Heart left ventricle (tissue), 16 donors: ENCODE measurements around the gene CUX1. TPM values are rescaled to one million over a fixed set of nuclear protein-coding genes. Genes with fewer than 3 reads are reported as not detected.

ENCODE experiments used
- ATAC-seq, 4 donors: fragments of 200-7000 bp; cut with Tn5 transposase; one replicate each; pipeline ENCODE4 v1.9.1; 2020 to 2022; ENCODE audit warnings: moderate library complexity in 4 of 4, mild to moderate bottlenecking in 3 of 4, moderate number of reproducible peaks in 1 of 4
- DNase-seq, 5 donors: peaks; one replicate each; pipeline ENCODE4 v3.0.0-alpha.2; 2020
- H3K27ac ChIP-seq, 12 donors: fragments of 200-600 bp; sonication (generic) in 4 of 12; one replicate each; pipeline versions ENCODE4 v1.5.0 to v1.8.0; 2016 to 2022; ENCODE audit warnings: mild to moderate bottlenecking in 2 of 12
- H3K27me3 ChIP-seq, 9 donors: fragments of 200-600 bp; sonication (generic) in 2 of 9; one replicate each; pipeline versions ENCODE4 v1.5.1 to v1.8.0; 2016 to 2022; ENCODE audit warnings: mild to moderate bottlenecking in 3 of 9
- H3K36me3 ChIP-seq, 9 donors: fragments of 200-600 bp; sonication (generic) in 2 of 9; one replicate each; pipeline versions ENCODE4 v1.5.0 to v1.8.0; 2018 to 2022; ENCODE audit warnings: mild to moderate bottlenecking in 2 of 9
- H3K4me1 ChIP-seq, 12 donors: fragments of 200-600 bp; sonication (generic) in 4 of 12; one replicate each; pipeline versions ENCODE4 v1.5.0 to v1.8.0; 2016 to 2022; ENCODE audit warnings: mild to moderate bottlenecking in 3 of 12
- H3K4me3 ChIP-seq, 12 donors: fragments of 200-600 bp; sonication (generic) in 4 of 12; one replicate each; pipeline versions ENCODE4 v1.5.0 to v1.8.0; 2017 to 2022; ENCODE audit warnings: mild to moderate bottlenecking in 9 of 12, moderate library complexity in 4 of 12
- H3K9me3 ChIP-seq, 12 donors: fragments of 200-600 bp; sonication (generic) in 4 of 12; one replicate each; pipeline versions ENCODE4 v1.5.0 to v1.8.0; 2016 to 2022; ENCODE audit warnings: mild to moderate bottlenecking in 1 of 12
- CTCF ChIP-seq, 12 donors: fragments of 200-600 bp; sonication (generic) in 4 of 12; IDR thresholded peaks; one replicate each; pipeline versions ENCODE4 v1.5.0 to v1.8.0; 2018 to 2022; ENCODE audit warnings: antibody characterized with exemption in 12 of 12, mild to moderate bottlenecking in 5 of 12
- POLR2A ChIP-seq, 2 donors: fragments of 450-650 bp; IDR thresholded peaks; one replicate each; pipeline ENCODE4 v1.6.1; 2017; ENCODE audit warnings: antibody characterized with exemption in 2 of 2, mild to moderate bottlenecking in 2 of 2, moderate library complexity in 2 of 2
- WGBS, 4 donors: extraction: QIAGEN DNeasy Blood & Tissue Kit in 2 of 4; methylation state at CpG; one replicate each; pipeline versions ENCODE4 v1.1.5 to v1.1.7; 2013 to 2018; 5-methylcytosine and 5-hydroxymethylcytosine counted together
- intact Hi-C, 10 donors: fragments of 100-400 bp; cut with DNase I; formaldehyde crosslinking; loops; one replicate each; pipeline versions ENCODE4 v1.11.1 to v1.14.2; 2022
- polyA plus RNA-seq, 2 donors: library from polyadenylated mRNA; stranded (reverse); fragments of 200-250 nt; gene quantifications; one replicate each; pipeline ENCODE4 v1.2.3, GENCODE V29; 2013
- total RNA-seq, 9 donors: library from RNA; depleted of rRNA in 2 of 9; stranded (reverse); fragments of >200 nt in 2 of 9; fragmentation: NEBNext Ultra II Directional in 3 of 9; extraction: Animal tissue kit (Norgen Biotek cat#: 25700) in 3 of 9; gene quantifications; one replicate each; pipeline versions ENCODE4 v1.1.0 to v1.2.4, GENCODE V29; 2016 to 2023
- donor health status: ischemic (EF 13 %, LVEDD 7.1; RV severe dilation, severe dysfunction).
- donor health status: healthy with polysubstance abuse.
- donor health status: DM: no; HTN: yes; CAD: no.
- donor health status: DM: no; HTN: no; CAD: no.
- donor health status: ischemic (EF 25% LVEDD 6.9; RV normal size, moderate dysfunction).
- donor health status: ischemic (EF 25% LVEDD 5.7; RV mildly dilated, moderate dysfunction).
- donor health status: healthy.
- donor health status: DM: yes; HTN: yes; CAD: no.
- donor health status: ischemic (EF 35%, LVEDD 5.7; RV mildly dilated, moderate dysfunction).
- donor health status: nonischemic (EF 11% LVEDD 7.7; RV severe dilation, severe dysfunction).
- donor health status: DM: yes; HTN: yes; CAD: no.
- donor health status: PGD.
- donor health status: ischemic (EF 29% LVEDD 5.4; RV normal size, mild dysfunction).
- donor health status: nonischemic (EF 23%, LVEDD 6.1; RV moderate dilation, normal function).

Gene CUX1
- total and polyA plus RNA-seq, 11 donors: 51.9 to 173 (median 122) TPM

GRCh38 chr7:102119213-102119651 is 301.8 kb downstream of the CUX1 start:
- peaks cover 2 to 37% (median 26%) of the 10 kb centered on the region in 9 donors for H3K36me3 ChIP-seq
- DNase-seq (peak in 1 of 5 donors; percentile 43), ATAC-seq (peak; percentile 13 to 65 (median 44))
- H3K9me3 ChIP-seq: no peaks in the 10 kb centered on the region
- TF ChIP-seq POLR2A (IDR thresholded peaks at IDR 0.05) (no peak), CTCF (IDR thresholded peaks at IDR 0.05) (no peak)
- H3K4me3 ChIP-seq: no peak overlapping the region
- 67 to 81% (median 74%) methylated on average over 14 of the region's 14 CpGs for WGBS, 4 donors
- intact Hi-C loops: no loop called here
- no peaks in the 10 kb centered on the region for H3K27me3 ChIP-seq
- H3K4me1 ChIP-seq: peaks cover 0 to 21% (median 8%) of the 10 kb centered on the region in 12 donors
- peak overlapping the region in 4 of 12 donors; percentile 37 to 69 (median 54) for H3K27ac ChIP-seq

DNA sequence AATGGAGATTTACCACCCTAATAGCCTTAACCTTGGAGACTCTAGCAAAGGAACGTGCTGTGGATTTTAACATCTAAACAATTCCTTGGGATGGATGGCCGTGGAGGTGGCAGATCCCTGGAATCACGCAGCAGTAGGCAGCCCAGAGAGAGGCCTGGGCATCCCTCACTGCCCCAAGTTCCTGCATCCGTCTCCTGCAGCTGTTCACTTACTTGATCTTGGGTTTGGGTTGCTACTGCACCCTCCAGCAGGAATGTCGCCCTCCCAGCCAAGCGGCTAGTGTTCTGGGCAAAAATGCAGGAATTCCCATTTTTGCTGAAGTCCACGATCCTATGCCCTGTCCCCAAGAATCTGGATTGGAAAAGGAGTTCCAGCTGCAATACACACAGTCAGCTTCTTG is 302.5 kb downstream of the CUX1 start:
- no peaks in the 10 kb centered on the region for H3K9me3 ChIP-seq
- 90 to 95% (median 94%) methylated on average over 5 to 7 of the region's 7 CpGs for WGBS, 4 donors
- DNase-seq: no peak
- intact Hi-C loops: loop anchor here in 2 of 10 donors (10.0 kb wide), 1 partner anchor 305 kb away; the partner anchor contains the start of gene CUX1 (in 2 of the 2)
- ATAC-seq: no peak
- H3K27me3 ChIP-seq: no peaks in the 10 kb centered on the region
- H3K4me3 ChIP-seq: no peak overlapping the region
- peak overlapping the region in 4 of 12 donors; percentile 7 to 69 (median 22) for H3K27ac ChIP-seq
- peaks cover 0 to 21% (median 8%) of the 10 kb centered on the region in 12 donors for H3K4me1 ChIP-seq
- H3K36me3 ChIP-seq: peaks cover 2 to 30% (median 20%) of the 10 kb centered on the region in 9 donors
- TF ChIP-seq POLR2A (IDR thresholded peaks at IDR 0.05): no peak
- TF ChIP-seq CTCF (IDR thresholded peaks at IDR 0.05): no peak

- H3K9me3 ChIP-seq: no peaks in the 10 kb centered on the region
- H3K27ac ChIP-seq: no peak overlapping the region
- no peak overlapping the region for H3K4me3 ChIP-seq
- ATAC-seq (no peak), DNase-seq (no peak)
- intact Hi-C loops: loop anchor here in 2 of 10 donors (10.0 kb wide), 1 partner anchor 306 kb away; the partner anchor contains the start of gene CUX1 (in 2 of the 2)
- TF ChIP-seq CTCF (IDR thresholded peaks at IDR 0.05): no peak
- no peak for TF ChIP-seq POLR2A (IDR thresholded peaks at IDR 0.05)
- no peaks in the 10 kb centered on the region for H3K27me3 ChIP-seq
- H3K36me3 ChIP-seq: peaks cover 2 to 22% (median 12%) of the 10 kb centered on the region in 9 donors
- 89 to 97% (median 95%) methylated on average over 5 of the region's 5 CpGs for WGBS, 4 donors
- H3K4me1 ChIP-seq: peaks cover 0 to 21% (median 8%) of the 10 kb centered on the region in 12 donors
These were observed 303.3 kb downstream of the CUX1 start for GRCh38 chr7:102120666-102121195.

DNA sequence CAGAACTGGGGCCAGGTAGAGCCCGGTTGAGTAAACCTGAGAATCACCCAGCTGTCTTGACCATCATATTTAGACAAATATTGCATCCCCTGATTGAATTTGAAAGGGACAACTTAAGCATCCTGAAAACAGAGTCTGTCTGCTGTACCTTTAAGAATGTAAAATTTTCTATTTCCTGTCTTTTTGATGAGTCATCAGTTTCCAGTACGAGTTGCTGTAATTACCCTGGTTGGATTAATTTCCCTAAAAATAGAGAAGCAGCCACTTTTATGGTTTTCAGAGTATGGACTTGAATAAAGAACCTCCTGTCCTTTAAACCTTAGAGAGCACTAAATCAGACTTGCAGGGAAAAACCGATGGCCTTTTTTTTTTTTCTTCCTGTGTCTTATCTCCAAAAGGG is 304.6 kb downstream of the CUX1 start:
- WGBS, 4 donors: 46 to 53% (median 48%) methylated on average over 3 of the region's 3 CpGs
- TF ChIP-seq POLR2A (IDR thresholded peaks at IDR 0.05) (no peak), CTCF (IDR thresholded peaks at IDR 0.05) (no peak)
- Histone ChIP-seq H3K27me3 (no peaks in the 10 kb centered on the region), H3K4me3 (no peak overlapping the region), H3K4me1 (peaks cover 0 to 21% (median 8%) of the 10 kb centered on the region in 12 donors), H3K9me3 (no peaks in the 10 kb centered on the region), H3K27ac (peak overlapping the region in 2 of 12 donors; percentile 4 to 60), H3K36me3 (peaks cover 0 to 9% (median 0%) of the 10 kb centered on the region in 9 donors)
- DNase-seq (no peak), ATAC-seq (no peak)
- intact Hi-C loops: loop anchor here in 2 of 10 donors (10.0 kb wide), 1 partner anchor 307 kb away; the partner anchor contains the start of gene CUX1 (in 2 of the 2)
